Endothelial cell of umbilical vein (primary cell): ENCODE results near the gene SORL1. TPM values are rescaled to one million over a fixed set of nuclear protein-coding genes. Genes with fewer than 3 reads are reported as not detected.

Experiments
- BruUV-seq: library from RNA; stranded (reverse); fragments of 400-500 nt; replicated peaks from 2 replicates; lab custom pipeline; 2021; lab: Mats Ljungman, UMichigan
- CTCF ChIA-PET: fragments of 300-600, 350-600 bp; sonication (Branson Sonifier 250); formaldehyde crosslinking; loops from one replicate; lab custom pipeline; 2021; ENCODE audit warnings: antibody characterized with exemption, inconsistent platforms; lab: Charles Lee
- POLR2A ChIA-PET: fragments of 300-600, 350-600 bp; sonication (Branson Sonifier 250); formaldehyde crosslinking; loops from one replicate; lab custom pipeline; 2021; ENCODE audit warnings: antibody characterized with exemption, inconsistent platforms; lab: Charles Lee
- DNase-seq: peaks from one replicate; pipeline ENCODE4 v3.0.0-alpha.2; 2011; ENCODE audit warnings: low read depth, low spot score
- FAIRE-seq: peaks from 2 replicates; lab custom pipeline; 2011; peaks lifted over from hg19 to GRCh38; lab: Jason Lieb, UNC
- H2AFZ ChIP-seq: 2 replicates; pipeline ENCODE4 v1.6.0; 2012; ENCODE audit warnings: low read depth, low read length, control low read depth, inconsistent platforms
- H3K27ac ChIP-seq: 2 replicates; pipeline ENCODE4 v1.5.1; 2011; ENCODE audit warnings: low read depth, mild to moderate bottlenecking, control low read depth, low read length, moderate library complexity; ENCODE audit not compliant: insufficient read depth
- H3K27me3 ChIP-seq, 2 experiments: 2 replicates each; pipeline versions ENCODE4 v1.6.0 to v1.6.1; 2011; ENCODE audit warnings: low read length in 2 of 2, mixed read lengths in 1 of 2; ENCODE audit not compliant: control insufficient read depth in 2 of 2, insufficient read depth in 2 of 2
- H3K36me3 ChIP-seq, 2 experiments: 2 replicates in 1 of 2; 3 replicates in 1 of 2; pipeline ENCODE4 v1.5.1; 2011; ENCODE audit warnings: low read length in 2 of 2, mild to moderate bottlenecking in 1 of 2, moderate library complexity in 1 of 2; ENCODE audit not compliant: control insufficient read depth in 2 of 2, insufficient read depth in 2 of 2; ENCODE audit errors: extremely low read depth in 1 of 2
- H3K4me1 ChIP-seq: 3 replicates; pipeline ENCODE4 v1.5.1; 2011; ENCODE audit warnings: mild to moderate bottlenecking, low read length; ENCODE audit not compliant: control insufficient read depth, insufficient read depth; ENCODE audit errors: extremely low read depth
- H3K4me2 ChIP-seq: 2 replicates; pipeline ENCODE4 v1.6.1; 2011; ENCODE audit warnings: low read length, control low read depth, mixed read lengths; ENCODE audit not compliant: insufficient read depth
- H3K4me3 ChIP-seq, 3 experiments: fragments of 200-600 bp in 1 of 3; sonication (generic), shearing (Covaris generic) in 1 of 3; replicated peaks in 1 of 3; 2 replicates each; pipeline ENCODE4 v1.5.1; 2011 to 2016; ENCODE audit warnings: control low read depth in 3 of 3, low read length in 3 of 3, mild to moderate bottlenecking in 2 of 3, inconsistent platforms in 1 of 3, low read depth in 1 of 3, moderate library complexity in 1 of 3; ENCODE audit not compliant: insufficient read depth in 1 of 3
- H3K79me2 ChIP-seq: 2 replicates; pipeline ENCODE4 v1.6.0; 2012; ENCODE audit warnings: low read length, inconsistent platforms; ENCODE audit not compliant: control insufficient read depth, insufficient read depth
- H3K9ac ChIP-seq: replicated peaks from 2 replicates; pipeline ENCODE3; 2011; ENCODE audit warnings: low read length, control low read depth; ENCODE audit not compliant: insufficient read depth; ENCODE audit errors: extremely low read depth
- H3K9me1 ChIP-seq: replicated peaks from 3 replicates; pipeline ENCODE4 v1.6.0; 2011; ENCODE audit warnings: mild to moderate bottlenecking, low read length; ENCODE audit not compliant: control insufficient read depth, insufficient read depth; ENCODE audit errors: extremely low read depth
- H3K9me3 ChIP-seq: replicated peaks from 2 replicates; pipeline ENCODE4 v1.5.1; 2012; ENCODE audit warnings: low read length, inconsistent platforms; ENCODE audit not compliant: control insufficient read depth, insufficient read depth
- H4K20me1 ChIP-seq: replicated peaks from 2 replicates; pipeline ENCODE3; 2011; ENCODE audit warnings: mild to moderate bottlenecking, low read length; ENCODE audit not compliant: control insufficient read depth, insufficient read depth; ENCODE audit errors: extremely low read depth
- EZH2 ChIP-seq: IDR thresholded peaks from 2 replicates; pipeline ENCODE4 v1.6.1; 2012; ENCODE audit warnings: borderline replicate concordance, low read depth, mild to moderate bottlenecking, moderate library complexity, low read length, inconsistent platforms; ENCODE audit not compliant: severe bottlenecking
- FOS ChIP-seq: IDR thresholded peaks from 2 replicates; pipeline ENCODE4 v1.6.1; 2011; ENCODE audit warnings: mild to moderate bottlenecking, low read length, moderate library complexity, borderline replicate concordance; ENCODE audit not compliant: insufficient read depth
- GATA2 ChIP-seq: IDR thresholded peaks from 2 replicates; pipeline ENCODE4 v1.7.0; 2011; ENCODE audit warnings: low read depth, mild to moderate bottlenecking, moderate library complexity, mixed read lengths, low read length; ENCODE audit not compliant: insufficient read length, insufficient read depth
- JUN ChIP-seq: IDR thresholded peaks from 2 replicates; pipeline ENCODE4 v1.6.1; 2011; ENCODE audit warnings: borderline replicate concordance, low read depth; ENCODE audit not compliant: insufficient read length, insufficient read depth
- MAX ChIP-seq: IDR thresholded peaks from 2 replicates; pipeline ENCODE4 v1.6.1; 2011; ENCODE audit not compliant: insufficient read depth, insufficient read length
- MYC ChIP-seq: IDR thresholded peaks from one replicate; pipeline ENCODE4 v1.6.1; 2011; ENCODE audit warnings: mild to moderate bottlenecking, low read depth, low read length
- POLR2A ChIP-seq: IDR thresholded peaks from 2 replicates; pipeline ENCODE4 v1.6.1; 2012; ENCODE audit warnings: low read depth, mild to moderate bottlenecking, control low read depth, low read length
- POLR2AphosphoS5 ChIP-seq: IDR thresholded peaks from 2 replicates; pipeline ENCODE4 v1.6.1; 2012; ENCODE audit warnings: low read depth, mild to moderate bottlenecking, control low read depth, low read length, moderate library complexity; ENCODE audit not compliant: insufficient read depth
- dilution Hi-C: fragments of 300-500 bp; cut with MboI; formaldehyde crosslinking; loops from one replicate; pipeline ENCODE4 v1.15.0; 2019; ENCODE audit warnings: low sequenced_read_pairs; ENCODE audit not compliant: extremely low pct_ligation_motif_present
- intact Hi-C: fragments of 100-400 bp; cut with micrococcal nuclease; formaldehyde crosslinking; loops from one replicate; pipeline ENCODE4 v1.10.0; 2022
- polyA plus RNA-seq, 4 experiments: library from polyadenylated mRNA; depleted of rRNA in 3 of 4; stranded (reverse) in 3 of 4; unstranded in 1 of 4; fragments of >200 nt; gene quantifications; 2 replicates each; pipeline versions ENCODE4 v1.2.1 to v1.2.3, GENCODE V29; 2011 to 2012; ENCODE audit warnings: missing spikeins in 1 of 4
- total RNA-seq: library from RNA; stranded (reverse); gene quantifications from 2 replicates; pipeline ENCODE4 v1.2.3, GENCODE V29; 2021
- TF ChIP-seq, protein P1 (sequence below), 2 donors: IDR thresholded peaks; 1 replicate in 1 of 2; 2 replicates in 1 of 2; pipeline ENCODE4 v1.5.1; 2011; ENCODE audit warnings: low read length in 2 of 2, mild to moderate bottlenecking in 2 of 2, moderate library complexity in 2 of 2, control low read depth in 1 of 2, inconsistent platforms in 1 of 2, low read depth in 1 of 2; ENCODE audit not compliant: insufficient read depth in 1 of 2; ENCODE audit errors: extremely low read depth in 1 of 2

SORL1 gene
- total and polyA plus RNA-seq, 2 donors (not counting 3 experiments of a cell fraction or from before 2014, with no cell fraction given), result 0.17 to 0.31 TPM

- H3K27me3 ChIP-seq, result peaks cover 2 to 4% of the 10 kb centered on the region in 2 experiments
- no peak overlapping the region for H3K4me2 ChIP-seq
- H2AFZ ChIP-seq, result no peak overlapping the region
- FAIRE-seq (no peak), DNase-seq (no peak)
- no TSS peak for BruUV-seq
- no peak overlapping the region for H3K4me3 ChIP-seq
- TF ChIP-seq JUN (no peak), MYC (no peak), EZH2 (no peak), MAX (no peak), FOS (no peak), GATA2 (no peak), POLR2A (no peak), POLR2AphosphoS5 (no peak)
- TF ChIP-seq, protein P1, sequence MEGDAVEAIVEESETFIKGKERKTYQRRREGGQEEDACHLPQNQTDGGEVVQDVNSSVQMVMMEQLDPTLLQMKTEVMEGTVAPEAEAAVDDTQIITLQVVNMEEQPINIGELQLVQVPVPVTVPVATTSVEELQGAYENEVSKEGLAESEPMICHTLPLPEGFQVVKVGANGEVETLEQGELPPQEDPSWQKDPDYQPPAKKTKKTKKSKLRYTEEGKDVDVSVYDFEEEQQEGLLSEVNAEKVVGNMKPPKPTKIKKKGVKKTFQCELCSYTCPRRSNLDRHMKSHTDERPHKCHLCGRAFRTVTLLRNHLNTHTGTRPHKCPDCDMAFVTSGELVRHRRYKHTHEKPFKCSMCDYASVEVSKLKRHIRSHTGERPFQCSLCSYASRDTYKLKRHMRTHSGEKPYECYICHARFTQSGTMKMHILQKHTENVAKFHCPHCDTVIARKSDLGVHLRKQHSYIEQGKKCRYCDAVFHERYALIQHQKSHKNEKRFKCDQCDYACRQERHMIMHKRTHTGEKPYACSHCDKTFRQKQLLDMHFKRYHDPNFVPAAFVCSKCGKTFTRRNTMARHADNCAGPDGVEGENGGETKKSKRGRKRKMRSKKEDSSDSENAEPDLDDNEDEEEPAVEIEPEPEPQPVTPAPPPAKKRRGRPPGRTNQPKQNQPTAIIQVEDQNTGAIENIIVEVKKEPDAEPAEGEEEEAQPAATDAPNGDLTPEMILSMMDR (IDR thresholded peaks at IDR 0.05; ENCODE audit: extremely low read depth in 1 of 2, insufficient read depth in 1 of 2, low read depth in 1 of 2, low read length in 2 of 2), result no peak
- H3K9me3 ChIP-seq, result no peaks in the 10 kb centered on the region
- H4K20me1 ChIP-seq, result no peaks in the 10 kb centered on the region
- H3K36me3 ChIP-seq, result no peaks in the 10 kb centered on the region
- H3K9me1 ChIP-seq, result no peaks in the 10 kb centered on the region
- ChIA-PET CTCF (interaction anchor here (1.0 to 4.9 kb wide), 2 partner anchors 125 to 146 kb away, joined by 3 to 75 read pairs; no protein-coding TSS in a partner anchor), POLR2A (no interaction called here)
- dilution Hi-C loops (no loop called here), intact Hi-C loops (no loop called here)
- H3K9ac ChIP-seq, result no peak overlapping the region
- H3K4me1 ChIP-seq, result no peaks in the 10 kb centered on the region
- H3K79me2 ChIP-seq, result no peaks in the 10 kb centered on the region
- no peak overlapping the region for H3K27ac ChIP-seq
These were observed 6.9 kb upstream of the SORL1 start for GRCh38 chr11:121445071-121445768.
